Peyer's patch (tissue), 4 donors: ENCODE measurements around the gene TBXAS1.

Experiments used
- POLR2A ChIP-seq, 2 donors: fragments of 450-650 bp; IDR thresholded peaks; one replicate each; pipeline ENCODE4 v1.5.1; 2017; ENCODE audit warnings: antibody characterized with exemption in 2 of 2, mild to moderate bottlenecking in 2 of 2, moderate library complexity in 2 of 2
- TF ChIP-seq, protein P1 (sequence below), 6 experiments: fragments of 450-650 bp in 4 of 6; fragments of 200-600 bp in 2 of 6; sonication (generic) in 1 of 6; IDR thresholded peaks; one replicate each; pipeline ENCODE4 v1.5.1; 2017 to 2019; ENCODE audit warnings: antibody characterized with exemption in 6 of 6, mild to moderate bottlenecking in 3 of 6, moderate library complexity in 1 of 6

DNA sequence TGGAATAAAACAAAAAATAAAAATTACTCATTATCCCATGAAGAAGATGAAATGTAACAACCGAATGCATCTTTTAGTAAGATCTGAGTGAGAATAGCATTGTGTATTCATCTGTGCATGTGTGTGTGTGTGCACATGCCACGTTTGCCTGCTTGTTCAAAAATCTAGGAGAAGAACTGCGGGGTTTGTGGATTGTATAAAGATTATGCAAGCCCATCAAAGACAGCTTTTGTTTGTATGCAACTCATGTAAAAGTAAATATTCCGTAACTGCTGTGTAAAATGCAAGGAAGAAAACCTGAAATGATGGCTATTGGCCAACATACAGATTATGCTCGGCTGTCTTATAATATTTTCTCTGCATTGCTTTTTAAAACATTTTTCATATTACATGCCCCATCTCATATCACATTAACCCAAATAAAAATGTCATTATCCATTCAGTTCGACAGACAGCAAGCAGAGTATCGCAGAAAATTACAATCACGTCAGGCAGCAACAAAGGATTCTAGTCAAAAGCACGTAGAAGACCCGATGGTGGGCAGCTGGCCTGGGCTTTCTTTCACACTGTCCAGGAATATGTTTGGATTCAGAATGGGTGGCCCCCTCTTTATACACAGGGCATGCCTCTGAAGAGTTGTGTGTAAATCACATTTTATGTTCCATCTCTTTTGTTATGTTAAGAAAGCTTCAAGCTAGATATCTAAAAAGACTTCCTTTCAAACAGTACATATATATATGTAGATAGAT, 119.7 kb downstream of the TBXAS1 start:
- TF ChIP-seq POLR2A (IDR thresholded peaks at IDR 0.05) = no peak
- TF ChIP-seq, protein P1, sequence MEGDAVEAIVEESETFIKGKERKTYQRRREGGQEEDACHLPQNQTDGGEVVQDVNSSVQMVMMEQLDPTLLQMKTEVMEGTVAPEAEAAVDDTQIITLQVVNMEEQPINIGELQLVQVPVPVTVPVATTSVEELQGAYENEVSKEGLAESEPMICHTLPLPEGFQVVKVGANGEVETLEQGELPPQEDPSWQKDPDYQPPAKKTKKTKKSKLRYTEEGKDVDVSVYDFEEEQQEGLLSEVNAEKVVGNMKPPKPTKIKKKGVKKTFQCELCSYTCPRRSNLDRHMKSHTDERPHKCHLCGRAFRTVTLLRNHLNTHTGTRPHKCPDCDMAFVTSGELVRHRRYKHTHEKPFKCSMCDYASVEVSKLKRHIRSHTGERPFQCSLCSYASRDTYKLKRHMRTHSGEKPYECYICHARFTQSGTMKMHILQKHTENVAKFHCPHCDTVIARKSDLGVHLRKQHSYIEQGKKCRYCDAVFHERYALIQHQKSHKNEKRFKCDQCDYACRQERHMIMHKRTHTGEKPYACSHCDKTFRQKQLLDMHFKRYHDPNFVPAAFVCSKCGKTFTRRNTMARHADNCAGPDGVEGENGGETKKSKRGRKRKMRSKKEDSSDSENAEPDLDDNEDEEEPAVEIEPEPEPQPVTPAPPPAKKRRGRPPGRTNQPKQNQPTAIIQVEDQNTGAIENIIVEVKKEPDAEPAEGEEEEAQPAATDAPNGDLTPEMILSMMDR (IDR thresholded peaks at IDR 0.05) = no peak
